Fibroblast of lung (primary cell): ENCODE data around the gene IKBKE. TPM values are rescaled to one million over a fixed set of nuclear protein-coding genes. Genes with fewer than 3 reads are reported as not detected.

ENCODE experiments used
- DNase-seq, 2 donors: peaks; one replicate each; pipeline versions ENCODE4 v3.0.0 to v3.0.0-alpha.2; 2010; ENCODE audit warnings: low read depth in 2 of 2
- H2AFZ ChIP-seq: 2 replicates; pipeline ENCODE4 v1.5.1; 2012; ENCODE audit warnings: low read length, control low read depth, inconsistent platforms
- H3K27ac ChIP-seq: 2 replicates; pipeline ENCODE4 v1.5.1; 2011; ENCODE audit warnings: low read length, control low read depth; ENCODE audit not compliant: insufficient read depth
- H3K27me3 ChIP-seq: 2 replicates; pipeline ENCODE4 v1.5.1; 2011; ENCODE audit warnings: mild to moderate bottlenecking, low read length; ENCODE audit not compliant: control insufficient read depth, insufficient read depth
- H3K36me3 ChIP-seq: 2 replicates; pipeline ENCODE4 v1.5.1; 2011; ENCODE audit warnings: low read length; ENCODE audit not compliant: control insufficient read depth, insufficient read depth
- H3K4me1 ChIP-seq: 2 replicates; pipeline ENCODE4 v1.5.1; 2011; ENCODE audit warnings: low read length; ENCODE audit not compliant: control insufficient read depth, insufficient read depth; ENCODE audit errors: extremely low read depth
- H3K4me2 ChIP-seq: 2 replicates; pipeline ENCODE4 v1.5.1; 2011; ENCODE audit warnings: low read length, control low read depth; ENCODE audit not compliant: insufficient read depth; ENCODE audit errors: extremely low read depth
- H3K4me3 ChIP-seq, 4 experiments: fragments of 200-600 bp in 1 of 4; sonication (generic) in 1 of 4; replicated peaks in 1 of 4; 2 replicates each; pipeline ENCODE4 v1.5.1; 2011 to 2016; ENCODE audit warnings: low read length in 4 of 4, low read depth in 3 of 4, mild to moderate bottlenecking in 3 of 4, control low read depth in 2 of 4, inconsistent platforms in 1 of 4, mixed read lengths in 1 of 4; ENCODE audit not compliant: insufficient read depth in 1 of 4; ENCODE audit errors: control extremely low read depth in 1 of 4
- H3K79me2 ChIP-seq: 2 replicates; pipeline ENCODE4 v1.5.1; 2012; ENCODE audit warnings: mild to moderate bottlenecking, low read length, inconsistent platforms; ENCODE audit not compliant: control insufficient read depth, insufficient read depth
- H3K9ac ChIP-seq: 2 replicates; pipeline ENCODE4 v1.5.1; 2011; ENCODE audit warnings: mild to moderate bottlenecking, low read length, control low read depth; ENCODE audit not compliant: insufficient read depth
- H3K9me3 ChIP-seq: 2 replicates; pipeline ENCODE4 v1.5.1; 2012; ENCODE audit warnings: low read depth, low read length; ENCODE audit not compliant: control insufficient read depth, insufficient read depth
- H4K20me1 ChIP-seq: 2 replicates; pipeline ENCODE4 v1.5.1; 2011; ENCODE audit warnings: low read length; ENCODE audit not compliant: control insufficient read depth, insufficient read depth; ENCODE audit errors: extremely low read depth
- CTCF ChIP-seq, 2 donors: IDR thresholded peaks in 1 of 2; conservative IDR thresholded peaks in 1 of 2; 1 replicate in 1 of 2; 2 replicates in 1 of 2; pipeline ENCODE4 v1.5.1; 2011 to 2012; ENCODE audit warnings: low read length in 2 of 2, control low read depth in 1 of 2, inconsistent platforms in 1 of 2, low read depth in 1 of 2, mild to moderate bottlenecking in 1 of 2
- EZH2 ChIP-seq: IDR thresholded peaks from 2 replicates; pipeline ENCODE4 v1.5.1; 2012; ENCODE audit warnings: low read length, control low read depth, mild to moderate bottlenecking; ENCODE audit errors: missing control alignments
- polyA plus RNA-seq, 2 donors: library from polyadenylated mRNA; depleted of rRNA in 1 of 2; stranded (reverse) in 1 of 2; unstranded in 1 of 2; fragments of >200 nt; gene quantifications; 2 replicates each; pipeline ENCODE4 v1.2.1, GENCODE V29; 2011 to 2012; ENCODE audit warnings: missing spikeins in 1 of 2
- total RNA-seq: library from RNA; depleted of rRNA; stranded (reverse); fragments of >200 nt; gene quantifications from 2 replicates; pipeline ENCODE4 v1.2.1, GENCODE V29; 2014

Gene IKBKE
- total and polyA plus RNA-seq, 2 donors (not counting 1 experiment from before 2014, with no cell fraction given): 9.6 to 12.4 TPM

DNA sequence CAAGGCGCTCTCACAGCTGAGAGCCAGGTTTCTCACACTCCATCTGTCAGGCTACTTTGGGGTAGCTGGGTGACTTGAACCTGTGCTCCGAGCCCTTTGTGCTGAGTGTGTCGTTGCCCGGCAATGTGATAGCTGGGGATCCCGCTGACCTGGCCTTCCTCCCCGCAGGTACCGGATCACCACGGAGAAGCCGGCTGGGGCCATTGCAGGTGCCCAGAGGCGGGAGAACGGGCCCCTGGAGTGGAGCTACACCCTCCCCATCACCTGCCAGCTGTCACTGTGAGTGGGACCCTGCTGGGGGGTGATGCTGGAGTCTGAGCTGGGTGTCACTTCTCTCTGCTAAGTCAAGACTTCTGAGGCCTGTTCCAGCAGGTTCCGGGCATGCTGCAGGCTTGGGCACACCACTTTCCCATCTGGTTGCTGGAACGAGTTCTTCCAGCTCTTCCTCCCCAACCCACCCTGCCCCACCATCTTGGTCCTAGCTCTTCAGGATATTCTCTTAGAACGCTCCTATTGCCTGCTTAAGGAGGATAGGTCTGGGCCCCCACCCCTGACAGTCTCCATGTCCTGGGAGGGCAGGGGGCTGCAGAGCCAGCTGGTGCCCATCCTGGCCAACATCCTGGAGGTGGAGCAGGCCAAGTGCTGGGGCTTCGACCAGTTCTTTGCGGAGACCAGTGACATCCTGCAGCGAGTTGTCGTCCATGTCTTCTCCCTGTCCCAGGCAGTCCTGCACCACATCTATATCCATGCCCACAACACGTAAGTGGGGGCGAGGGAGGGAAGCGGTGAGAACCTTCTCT lies 7.5 kb downstream of the IKBKE start:
- no peaks in the 10 kb centered on the region for H3K79me2 ChIP-seq
- H3K4me3 ChIP-seq: no peak overlapping the region
- H3K9ac ChIP-seq: no peak overlapping the region
- no peaks in the 10 kb centered on the region for H3K27me3 ChIP-seq
- no peak for DNase-seq
- H3K4me1 ChIP-seq: peaks cover 6% of the 10 kb centered on the region
- TF ChIP-seq EZH2 (no peak), CTCF (conservative IDR thresholded peaks at IDR 0.05 in 1 of 2, IDR thresholded peaks at IDR 0.05 in 1 of 2; ENCODE audit: low read depth in 1 of 2, low read length in 2 of 2) (no peak)
- H3K36me3 ChIP-seq: peaks cover 19% of the 10 kb centered on the region
- H4K20me1 ChIP-seq: no peaks in the 10 kb centered on the region
- no peak overlapping the region for H3K4me2 ChIP-seq
- no peaks in the 10 kb centered on the region for H3K9me3 ChIP-seq
- H3K27ac ChIP-seq: no peak overlapping the region
- H2AFZ ChIP-seq: no peak overlapping the region

DNA sequence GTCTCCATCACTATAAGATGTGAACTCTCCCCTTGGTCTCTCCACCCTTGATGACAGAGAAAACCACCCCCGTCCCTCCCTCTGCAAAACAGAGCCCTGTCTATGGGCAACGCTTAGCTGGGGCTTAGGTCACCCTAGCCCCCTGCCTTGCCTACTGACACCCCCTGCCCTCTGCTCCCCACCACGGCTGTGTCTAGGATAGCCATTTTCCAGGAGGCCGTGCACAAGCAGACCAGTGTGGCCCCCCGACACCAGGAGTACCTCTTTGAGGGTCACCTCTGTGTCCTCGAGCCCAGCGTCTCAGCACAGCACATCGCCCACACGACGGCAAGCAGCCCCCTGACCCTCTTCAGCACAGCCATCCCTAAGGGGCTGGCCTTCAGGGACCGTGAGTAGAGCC lies 8.5 kb downstream of the IKBKE start:
- H3K79me2 ChIP-seq: no peaks in the 10 kb centered on the region
- TF ChIP-seq EZH2 (no peak), CTCF (conservative IDR thresholded peaks at IDR 0.05 in 1 of 2, IDR thresholded peaks at IDR 0.05 in 1 of 2; ENCODE audit: low read depth in 1 of 2, low read length in 2 of 2) (no peak)
- no peak for DNase-seq
- H3K4me3 ChIP-seq: no peak overlapping the region
- no peak overlapping the region for H3K4me2 ChIP-seq
- no peaks in the 10 kb centered on the region for H3K27me3 ChIP-seq
- H3K27ac ChIP-seq: no peak overlapping the region
- no peak overlapping the region for H3K9ac ChIP-seq
- peaks cover 3% of the 10 kb centered on the region for H3K4me1 ChIP-seq
- no peaks in the 10 kb centered on the region for H3K9me3 ChIP-seq
- H2AFZ ChIP-seq: no peak overlapping the region
- peaks cover 17% of the 10 kb centered on the region for H3K36me3 ChIP-seq
- no peaks in the 10 kb centered on the region for H4K20me1 ChIP-seq

- Histone ChIP-seq H3K9me3 (no peaks in the 10 kb centered on the region), H2AFZ (no peak overlapping the region), H3K4me2 (no peak overlapping the region), H3K27me3 (no peaks in the 10 kb centered on the region), H4K20me1 (no peaks in the 10 kb centered on the region), H3K36me3 (peaks cover 18% of the 10 kb centered on the region), H3K4me1 (peaks cover 3% of the 10 kb centered on the region), H3K27ac (no peak overlapping the region), H3K9ac (no peak overlapping the region), H3K79me2 (no peaks in the 10 kb centered on the region), H3K4me3 (no peak overlapping the region)
- DNase-seq: peak; percentile 67 to 82
- TF ChIP-seq CTCF (conservative IDR thresholded peaks at IDR 0.05 in 1 of 2, IDR thresholded peaks at IDR 0.05 in 1 of 2; ENCODE audit: low read depth in 1 of 2, low read length in 2 of 2) (peak; percentile 64 to 81), EZH2 (no peak)
These were observed 9.2 kb downstream of the IKBKE start for GRCh38 chr1:206479183-206480125.
